K562 (cell line): ENCODE results near the gene SH3BP5L. TPM values are rescaled to one million over a fixed set of nuclear protein-coding genes. Genes with fewer than 3 reads are reported as not detected.
A peak's percentile ranks its signal among the peaks of the same experiment; 100 is the strongest.

Experiments used
- ARID1B ChIP-seq: fragments of 450-650 bp; IDR thresholded peaks from 2 replicates; pipeline ENCODE4 v1.6.1; 2016; ENCODE audit warnings: antibody characterized with exemption, mild to moderate bottlenecking, inconsistent platforms
- CBFA2T3 ChIP-seq: fragments of 450-650 bp; IDR thresholded peaks from 2 replicates; pipeline ENCODE4 v1.6.1; 2017
- CCAR2 ChIP-seq: fragments of 200-400 bp; formaldehyde crosslinking; IDR thresholded peaks from 2 replicates; pipeline ENCODE4 v1.6.1; 2017; ENCODE audit warnings: mild to moderate bottlenecking, low read depth, low read length
- ETV1 ChIP-seq: fragments of 450-650 bp; conservative IDR thresholded peaks from 2 replicates; pipeline ENCODE4 v1.6.1; 2016; ENCODE audit warnings: missing genetic modification characterization, control low read depth, low read depth, missing compliant biosample characterization
- HEY1 ChIP-seq: fragments of 250-450 bp; sonication (Bioruptor Pico); IDR thresholded peaks from 2 replicates; pipeline ENCODE4 v1.5.0; 2020; ENCODE audit warnings: mild to moderate bottlenecking, moderate library complexity, borderline replicate concordance
- NBN ChIP-seq: fragments of 450-650 bp; IDR thresholded peaks from 2 replicates; pipeline ENCODE4 v1.6.1; 2016; ENCODE audit warnings: low read depth, mild to moderate bottlenecking
- NFE2L1 ChIP-seq: fragments of 450-650 bp; IDR thresholded peaks from 2 replicates; pipeline ENCODE4 v1.6.1; 2016; ENCODE audit warnings: missing genetic modification characterization, low read depth, mild to moderate bottlenecking, missing compliant biosample characterization, moderate library complexity, borderline replicate concordance
- NONO ChIP-seq, 2 experiments: fragments of 200-400 bp in 1 of 2; fragments of 450-650 bp in 1 of 2; formaldehyde crosslinking in 1 of 2; IDR thresholded peaks; 2 replicates each; pipeline ENCODE4 v1.6.1; 2017; ENCODE audit warnings: low read depth in 2 of 2, mild to moderate bottlenecking in 2 of 2, moderate library complexity in 2 of 2, low read length in 1 of 2
- PHB2 ChIP-seq: fragments of 450-650 bp; IDR thresholded peaks from 2 replicates; pipeline ENCODE4 v1.6.1; 2017; ENCODE audit warnings: low read depth
- RBM25 ChIP-seq: fragments of 200-400 bp; formaldehyde crosslinking; IDR thresholded peaks from 2 replicates; pipeline ENCODE4 v1.6.1; 2018; ENCODE audit warnings: low read length, low read depth, moderate library complexity; ENCODE audit not compliant: severe bottlenecking
- RNF2 ChIP-seq: sonication (generic); IDR thresholded peaks from 2 replicates; pipeline ENCODE4 v1.6.1; 2016
- SAP30 ChIP-seq: fragments of 200-600 bp; sonication (generic); IDR thresholded peaks from 2 replicates; pipeline ENCODE4 v1.6.1; 2012; ENCODE audit warnings: borderline replicate concordance, low read depth, mild to moderate bottlenecking, moderate library complexity, low read length, control low read depth, inconsistent platforms; ENCODE audit not compliant: insufficient read depth, poor library complexity, severe bottlenecking
- SIN3A ChIP-seq, 2 experiments: fragments of 150-350 bp in 1 of 2; IDR thresholded peaks; 2 replicates each; pipeline ENCODE4 v1.6.1; 2011 to 2016; ENCODE audit warnings: borderline replicate concordance in 2 of 2, low read depth in 2 of 2, low read length in 2 of 2, mild to moderate bottlenecking in 2 of 2, moderate library complexity in 2 of 2; ENCODE audit not compliant: control insufficient read depth in 1 of 2
- SMARCE1 ChIP-seq: fragments of 450-650 bp; IDR thresholded peaks from 2 replicates; pipeline ENCODE4 v1.7.1; 2016; ENCODE audit warnings: mild to moderate bottlenecking
- SRF ChIP-seq, 2 experiments: fragments of 250-450, 450-650 bp in 1 of 2; sonication (Bioruptor Pico) in 1 of 2; sonication (generic) in 1 of 2; formaldehyde crosslinking; IDR thresholded peaks; 2 replicates each; pipeline versions ENCODE4 v1.5.0 to v1.5.1; 2020 to 2022; ENCODE audit warnings: mild to moderate bottlenecking in 1 of 2, missing genetic modification reagents in 1 of 2
- SRSF3 ChIP-seq: fragments of 200-400 bp; formaldehyde crosslinking; IDR thresholded peaks from 2 replicates; pipeline ENCODE4 v1.6.1; 2016; ENCODE audit warnings: mild to moderate bottlenecking, low read length, moderate library complexity; ENCODE audit not compliant: insufficient read depth
- ZBTB9 ChIP-seq: fragments of 450-650 bp; formaldehyde crosslinking; IDR thresholded peaks from 2 replicates; pipeline ENCODE4 v1.4.0; 2020; ENCODE audit warnings: mild to moderate bottlenecking, moderate library complexity
- ZC3H4 ChIP-seq: sonication (generic); formaldehyde crosslinking; IDR thresholded peaks from 2 replicates; pipeline ENCODE4 v1.9.0; 2021; ENCODE audit warnings: missing genetic modification reagents, borderline replicate concordance
- ZFPM2 ChIP-seq: fragments of 250-450 bp; sonication (Bioruptor Pico); IDR thresholded peaks from 2 replicates; pipeline ENCODE4 v1.5.1; 2022; ENCODE audit warnings: mild to moderate bottlenecking
- ZNF24 ChIP-seq: fragments of 450-650 bp; IDR thresholded peaks from 2 replicates; pipeline ENCODE4 v1.6.1; 2016
- ZNF274 ChIP-seq: IDR thresholded peaks from 2 replicates; pipeline ENCODE4 v1.6.1; 2011; ENCODE audit warnings: low read depth, mild to moderate bottlenecking, low read length, moderate library complexity, borderline replicate concordance
- ZNF436 ChIP-seq: fragments of 250-450, 450-650 bp; sonication (Bioruptor Pico); formaldehyde crosslinking; IDR thresholded peaks from 2 replicates; pipeline ENCODE4 v1.7.0; 2020; ENCODE audit warnings: mild to moderate bottlenecking
- ZNF551 ChIP-seq: fragments of 250-450 bp; sonication (Bioruptor Pico); IDR thresholded peaks from 2 replicates; pipeline ENCODE4 v1.5.0; 2021; ENCODE audit warnings: mild to moderate bottlenecking, moderate library complexity
- ZNF668 ChIP-seq: fragments of 250-450 bp; sonication (Bioruptor Pico); IDR thresholded peaks from 2 replicates; pipeline ENCODE4 v1.8.0; 2022; ENCODE audit warnings: mild to moderate bottlenecking, inconsistent platforms
- ZNF766 ChIP-seq: fragments of 200-800 bp; sonication (Bioruptor generic); conservative IDR thresholded peaks from 2 replicates; pipeline ENCODE4 v1.6.1; 2016; ENCODE audit warnings: missing genetic modification characterization, missing compliant biosample characterization
- polyA plus RNA-seq, 8 experiments: library from polyadenylated mRNA; depleted of rRNA in 4 of 8; stranded (reverse) in 5 of 8; unstranded in 3 of 8; fragments of >200 nt; fragmentation: Nextera tagmentation in 2 of 8; fragmentation: Illumina TruSeq in 1 of 8; extraction: Ambion mirVana in 2 of 8; extraction: Trizol in 1 of 8; gene quantifications; 2 replicates each; pipeline versions ENCODE4 v1.2.1 to v1.2.3, GENCODE V29; 2011 to 2014; ENCODE audit warnings: inconsistent platforms in 1 of 8, missing spikeins in 1 of 8
- total RNA-seq, 7 experiments: library from RNA; depleted of rRNA in 6 of 7; stranded (reverse); fragments of >200 nt in 6 of 7; fragmentation: Illumina TruSeq in 2 of 7; extraction: Trizol in 2 of 7; gene quantifications; 2 replicates each; pipeline versions ENCODE4 v1.2.1 to v1.2.3, GENCODE V29; 2011 to 2021; ENCODE audit warnings: low replicate concordance in 1 of 7

The SH3BP5L gene
- total and polyA plus RNA-seq, 9 of the 15 experiments (the other 6 are each of a cell fraction or from before 2014, with no cell fraction given): 1.9 to 26.5 (median 15.8) TPM

DNA sequence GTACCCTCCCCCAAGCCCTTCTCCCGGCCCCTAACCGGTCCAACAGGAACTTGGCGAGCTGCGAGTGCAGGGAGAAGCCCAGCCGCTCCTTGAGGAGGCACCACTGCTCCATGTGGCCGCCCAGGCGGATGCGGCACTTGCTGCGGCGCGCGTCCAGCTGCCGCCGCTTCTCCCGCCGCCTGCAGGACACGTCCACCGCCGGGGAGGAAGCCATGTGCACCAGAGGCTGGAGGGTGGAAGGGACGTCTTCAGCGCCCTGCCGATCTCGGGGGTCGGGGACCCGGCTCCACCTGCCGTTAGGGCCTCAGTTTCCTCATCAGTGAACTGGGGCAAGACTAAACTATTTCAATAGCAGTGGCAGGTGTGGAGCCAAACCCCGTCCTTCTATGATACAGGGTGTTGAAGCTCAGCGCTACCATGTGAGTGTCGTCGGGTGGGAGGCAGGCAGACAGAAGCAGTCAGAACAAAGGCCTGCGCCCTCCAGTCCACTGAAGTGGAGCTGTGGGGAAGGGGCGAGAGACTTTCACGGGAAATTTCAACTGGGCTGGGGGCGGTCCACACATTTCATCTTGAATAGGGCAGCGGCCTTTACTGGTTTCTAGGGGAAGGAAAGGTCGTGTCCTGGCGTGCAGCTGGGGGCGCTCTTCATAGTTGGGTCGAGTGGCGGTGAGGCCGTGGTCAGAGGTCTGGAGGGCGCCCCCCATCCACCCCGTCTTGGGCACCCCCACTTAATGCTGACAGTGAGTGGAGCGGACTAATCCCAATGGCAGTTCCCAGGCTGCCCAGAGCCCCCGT, 32.6 kb upstream of the SH3BP5L start (continued):
- peak; percentile 60 for TF ChIP-seq SAP30
- peak; percentile 57 to 79; a peak in 3 of 4 replicates for TF ChIP-seq SIN3A (IDR thresholded peaks at IDR 0.05; ENCODE audit: borderline replicate concordance in 2 of 2, control insufficient read depth in 1 of 2, low read depth in 2 of 2, low read length in 2 of 2)
- TF ChIP-seq NBN: no peak
- TF ChIP-seq PHB2: no peak
- TF ChIP-seq ZC3H4 (CRISPR knock-in tag): no peak
- TF ChIP-seq ZNF551 (CRISPR knock-in tag): no peak
- TF ChIP-seq ZNF766 (CRISPR knock-in tag): no peak
- TF ChIP-seq ZFPM2 (CRISPR knock-in tag): no peak
- no peak for TF ChIP-seq CCAR2
- no peak for TF ChIP-seq ZNF668 (CRISPR knock-in tag)
- TF ChIP-seq ZNF436 (CRISPR knock-in tag): no peak
- peak in 1 of 2 experiments; percentile 72; a peak in 1 of 4 replicates for TF ChIP-seq SRF (CRISPR knock-in tag; IDR thresholded peaks at IDR 0.05)
- TF ChIP-seq RBM25: no peak
- no peak for TF ChIP-seq NFE2L1 (tag)
- TF ChIP-seq HEY1 (CRISPR knock-in tag): no peak
- TF ChIP-seq RNF2: peak; percentile 75; the same call in 1 of the 2 replicates
- peak; percentile 71 for TF ChIP-seq ZBTB9
- no peak for TF ChIP-seq CBFA2T3
- TF ChIP-seq ZNF24: no peak; the same call in 1 of the 2 replicates
- peak; percentile 65 for TF ChIP-seq ETV1 (tag)
- TF ChIP-seq SMARCE1: no peak
- TF ChIP-seq ARID1B: peak; percentile 18; the same call in 1 of the 2 replicates
- no peak for TF ChIP-seq ZNF274
- no peak; a peak in 1 of 4 replicates for TF ChIP-seq NONO (IDR thresholded peaks at IDR 0.05; ENCODE audit: low read depth in 2 of 2, low read length in 1 of 2)
- TF ChIP-seq SRSF3: no peak
